Cardiac muscle cell (in vitro differentiated cells and primary cell): ENCODE data around the gene SMAD3. TPM values are rescaled to one million over a fixed set of nuclear protein-coding genes. Genes with fewer than 3 reads are reported as not detected.

ENCODE experiments used
- DNase-seq, 2 donors: peaks; one replicate each; pipeline versions ENCODE4 v3.0.0 to v3.0.0-alpha.2; 2010 to 2017; ENCODE audit warnings: low read depth in 1 of 2, low spot score in 1 of 2
- H3K27ac ChIP-seq: fragments of 200-600 bp; sonication (generic); 2 replicates; pipeline ENCODE4 v1.5.1; 2016
- H3K27me3 ChIP-seq: fragments of 200-600 bp; sonication (generic); 2 replicates; pipeline ENCODE4 v1.6.0; 2016; ENCODE audit warnings: control low read depth
- H3K36me3 ChIP-seq: fragments of 200-600 bp; sonication (generic); 2 replicates; pipeline ENCODE4 v1.5.1; 2016; ENCODE audit warnings: control low read depth
- H3K4me1 ChIP-seq: fragments of 200-600 bp; sonication (generic); 2 replicates; pipeline ENCODE4 v1.8.1; 2017; ENCODE audit warnings: low read depth, mild to moderate bottlenecking, mixed run types
- H3K4me3 ChIP-seq: fragments of 200-600 bp; sonication (generic); 2 replicates; pipeline ENCODE4 v1.5.1; 2016; ENCODE audit warnings: mild to moderate bottlenecking
- H3K9me3 ChIP-seq: fragments of 200-600 bp; sonication (generic); 2 replicates; pipeline ENCODE4 v1.5.1; 2017; ENCODE audit warnings: low read depth, mild to moderate bottlenecking, control low read depth
- polyA plus RNA-seq: library from polyadenylated mRNA; unstranded; fragments of >200 nt; fragmentation: Nextera tagmentation; extraction: Ambion mirVana; gene quantifications from 2 replicates; pipeline ENCODE4 v1.2.1, GENCODE V29; 2016
- total RNA-seq: library from RNA; depleted of rRNA; stranded (reverse); fragments of >200 nt; gene quantifications from 2 replicates; pipeline ENCODE4 v1.2.3, GENCODE V29; 2016
- TF ChIP-seq, protein P1 (sequence below): IDR thresholded peaks from 2 replicates; pipeline ENCODE4 v1.5.1; 2012; ENCODE audit warnings: low read depth, mild to moderate bottlenecking, low read length

The SMAD3 gene
- total and polyA plus RNA-seq, 2 experiments from 2014 or later: 16.3 to 29.2 TPM

DNA sequence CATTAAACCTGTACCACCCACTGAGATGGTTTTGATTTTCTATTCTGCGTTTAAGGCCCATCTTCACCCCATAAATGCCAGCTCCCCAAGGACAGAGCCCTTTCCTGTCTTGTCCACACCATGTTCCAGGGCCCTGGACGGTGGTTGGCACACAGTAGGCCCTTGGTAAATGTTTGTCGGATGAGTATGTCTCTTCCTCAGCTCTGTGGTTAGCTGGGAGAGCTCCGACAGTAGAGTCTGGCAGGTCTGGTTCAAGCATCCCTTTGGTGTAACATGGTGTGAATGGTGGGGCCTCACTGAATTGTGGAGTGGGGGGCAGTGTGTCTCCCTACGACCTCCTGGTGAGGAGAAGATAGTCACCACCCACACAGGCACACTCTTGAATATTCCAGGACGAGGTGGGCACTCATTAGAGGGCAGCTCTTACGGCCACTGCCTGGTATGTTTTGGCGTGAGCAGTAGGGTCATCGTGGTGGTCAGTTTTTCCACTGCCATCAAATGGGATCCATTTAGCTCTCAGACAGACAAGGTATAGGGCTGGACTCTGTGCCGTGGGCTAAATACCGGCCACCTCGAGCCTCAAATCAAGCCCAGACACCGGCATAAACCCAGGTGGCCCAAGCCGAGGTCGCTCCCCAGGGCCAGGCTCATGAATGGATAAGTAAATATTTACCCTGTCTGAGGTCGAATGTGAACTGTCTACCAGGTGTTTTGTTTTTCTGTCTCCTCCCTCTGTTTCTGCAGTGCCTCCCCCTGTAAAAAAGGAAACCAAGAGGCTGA is 61.3 kb downstream of the SMAD3 start:
- DNase-seq: no peak
- no peaks in the 10 kb centered on the region for H3K36me3 ChIP-seq
- no peak overlapping the region for H3K4me3 ChIP-seq
- peaks cover 3% of the 10 kb centered on the region for H3K4me1 ChIP-seq
- H3K27ac ChIP-seq: no peak overlapping the region
- TF ChIP-seq, protein P1, sequence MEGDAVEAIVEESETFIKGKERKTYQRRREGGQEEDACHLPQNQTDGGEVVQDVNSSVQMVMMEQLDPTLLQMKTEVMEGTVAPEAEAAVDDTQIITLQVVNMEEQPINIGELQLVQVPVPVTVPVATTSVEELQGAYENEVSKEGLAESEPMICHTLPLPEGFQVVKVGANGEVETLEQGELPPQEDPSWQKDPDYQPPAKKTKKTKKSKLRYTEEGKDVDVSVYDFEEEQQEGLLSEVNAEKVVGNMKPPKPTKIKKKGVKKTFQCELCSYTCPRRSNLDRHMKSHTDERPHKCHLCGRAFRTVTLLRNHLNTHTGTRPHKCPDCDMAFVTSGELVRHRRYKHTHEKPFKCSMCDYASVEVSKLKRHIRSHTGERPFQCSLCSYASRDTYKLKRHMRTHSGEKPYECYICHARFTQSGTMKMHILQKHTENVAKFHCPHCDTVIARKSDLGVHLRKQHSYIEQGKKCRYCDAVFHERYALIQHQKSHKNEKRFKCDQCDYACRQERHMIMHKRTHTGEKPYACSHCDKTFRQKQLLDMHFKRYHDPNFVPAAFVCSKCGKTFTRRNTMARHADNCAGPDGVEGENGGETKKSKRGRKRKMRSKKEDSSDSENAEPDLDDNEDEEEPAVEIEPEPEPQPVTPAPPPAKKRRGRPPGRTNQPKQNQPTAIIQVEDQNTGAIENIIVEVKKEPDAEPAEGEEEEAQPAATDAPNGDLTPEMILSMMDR: no peak
- H3K9me3 ChIP-seq: no peaks in the 10 kb centered on the region
- H3K27me3 ChIP-seq: no peaks in the 10 kb centered on the region

DNA sequence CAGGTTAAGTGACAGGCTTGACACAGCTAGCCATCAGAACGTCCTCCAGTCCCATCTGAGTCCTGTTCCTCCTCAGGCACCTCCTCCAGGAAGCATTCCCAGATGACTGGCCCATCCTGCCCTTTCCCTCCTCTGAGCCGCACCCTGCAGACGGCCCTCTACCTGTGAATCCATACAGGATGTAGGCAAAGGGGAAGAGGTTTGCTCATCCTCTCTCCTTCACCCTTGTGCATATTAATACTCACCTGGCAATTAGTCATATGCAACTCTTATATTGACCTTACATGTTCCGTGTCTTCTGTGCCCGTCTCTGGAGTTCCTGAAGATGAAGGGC is 61.9 kb downstream of the SMAD3 start:
- H3K4me1 ChIP-seq: peaks cover 7% of the 10 kb centered on the region
- no peak overlapping the region for H3K27ac ChIP-seq
- H3K4me3 ChIP-seq: no peak overlapping the region
- TF ChIP-seq, protein P1: no peak
- no peaks in the 10 kb centered on the region for H3K27me3 ChIP-seq
- H3K36me3 ChIP-seq: no peaks in the 10 kb centered on the region
- no peaks in the 10 kb centered on the region for H3K9me3 ChIP-seq
- no peak for DNase-seq

DNA sequence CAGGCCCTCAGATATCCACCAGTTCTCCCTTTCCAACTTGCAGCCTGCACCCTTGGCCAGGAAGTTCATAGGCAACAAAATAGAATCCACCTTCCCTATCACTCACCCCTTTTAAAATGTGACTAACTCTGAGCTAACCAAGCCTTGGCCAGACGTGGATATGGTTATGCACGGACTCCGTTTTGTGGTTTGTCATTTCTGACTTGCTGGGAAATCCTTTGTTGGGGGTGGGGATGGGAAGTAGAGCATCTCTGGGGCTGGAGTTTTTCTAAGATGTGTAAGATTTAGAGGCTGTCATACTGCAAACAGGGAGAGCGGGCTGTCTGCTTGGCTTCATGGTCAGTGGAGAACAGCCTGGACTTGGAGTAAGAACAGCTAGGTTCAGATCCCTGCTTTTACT is 62.6 kb downstream of the SMAD3 start:
- H3K36me3 ChIP-seq: no peaks in the 10 kb centered on the region
- H3K4me1 ChIP-seq: peaks cover 14% of the 10 kb centered on the region
- TF ChIP-seq, protein P1: no peak
- H3K27me3 ChIP-seq: no peaks in the 10 kb centered on the region
- peak in 1 of 2 donors; percentile 95 for DNase-seq
- no peaks in the 10 kb centered on the region for H3K9me3 ChIP-seq
- peak overlapping the region; percentile 18 for H3K27ac ChIP-seq
- no peak overlapping the region for H3K4me3 ChIP-seq

DNA sequence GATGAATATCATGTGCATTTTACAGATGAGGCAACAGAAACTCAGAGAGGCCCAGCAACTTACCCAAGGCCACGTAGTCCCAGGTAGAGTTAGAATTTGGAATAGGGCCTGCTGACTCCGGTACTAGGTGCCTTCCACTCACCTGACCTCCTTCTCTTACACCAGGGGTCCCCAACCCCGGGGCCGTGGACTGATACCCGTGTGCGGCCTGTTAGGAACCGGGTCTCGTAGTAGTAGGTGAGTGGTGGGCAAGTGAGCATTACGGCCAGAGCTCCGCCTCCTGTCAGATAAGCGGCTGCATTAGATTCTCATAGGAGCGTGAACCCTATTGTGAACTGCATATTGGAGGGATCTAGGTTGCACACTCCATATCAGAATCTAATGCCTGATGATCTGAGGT is 64.8 kb downstream of the SMAD3 start:
- no peak overlapping the region for H3K4me3 ChIP-seq
- H3K27ac ChIP-seq: no peak overlapping the region
- H3K36me3 ChIP-seq: no peaks in the 10 kb centered on the region
- TF ChIP-seq, protein P1: no peak
- H3K4me1 ChIP-seq: peaks cover 36% of the 10 kb centered on the region
- DNase-seq: no peak
- H3K9me3 ChIP-seq: no peaks in the 10 kb centered on the region
- H3K27me3 ChIP-seq: no peaks in the 10 kb centered on the region

DNA sequence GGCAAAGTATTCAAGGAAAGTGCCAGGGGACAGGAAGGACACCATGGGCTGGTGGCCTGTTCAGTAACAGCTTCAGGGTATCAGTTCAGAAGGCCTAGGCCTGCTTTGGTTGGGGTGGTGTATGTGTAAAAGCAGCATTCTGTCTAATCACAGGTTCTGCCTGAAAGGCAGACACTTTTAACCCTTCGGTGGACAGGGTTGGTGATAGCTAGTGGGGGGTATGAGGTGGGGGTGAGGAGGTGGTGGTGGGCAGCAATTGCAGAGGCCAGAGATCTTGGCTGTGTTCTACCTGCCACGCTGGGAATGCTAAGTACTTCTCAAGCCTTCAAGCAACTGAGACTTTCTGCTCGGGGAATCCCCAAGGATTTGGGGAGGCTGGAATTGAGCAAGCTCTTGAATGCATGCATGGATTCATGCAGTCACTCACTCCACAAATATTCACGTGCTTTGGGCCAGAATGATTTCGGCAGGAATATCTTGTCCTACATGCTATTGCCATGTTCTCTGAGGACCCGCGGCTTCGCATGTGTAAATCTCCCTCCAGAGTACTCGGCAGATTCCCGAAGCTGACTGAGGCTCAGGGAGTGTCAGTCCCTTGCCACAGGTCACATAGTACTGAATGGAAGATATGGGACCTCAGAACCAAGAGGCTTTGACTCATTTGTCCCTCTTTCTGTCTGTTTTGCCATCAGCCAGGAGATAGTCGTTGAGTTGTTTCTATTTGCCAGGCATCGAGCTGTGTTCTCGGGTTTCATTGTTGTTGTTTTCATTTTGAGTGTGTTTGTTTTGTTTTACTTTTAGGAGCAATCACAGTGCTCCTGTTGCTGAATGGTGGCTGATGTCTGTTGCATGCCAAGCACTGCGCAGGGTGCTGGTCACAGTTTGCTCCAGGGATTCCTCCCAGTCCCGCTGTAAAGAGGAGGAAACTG is 65.5 kb downstream of the SMAD3 start:
- H3K36me3 ChIP-seq: no peaks in the 10 kb centered on the region
- no peak overlapping the region for H3K27ac ChIP-seq
- TF ChIP-seq, protein P1: no peak
- H3K4me3 ChIP-seq: no peak overlapping the region
- peaks cover 44% of the 10 kb centered on the region for H3K4me1 ChIP-seq
- H3K9me3 ChIP-seq: no peaks in the 10 kb centered on the region
- peak in 1 of 2 donors; percentile 83 for DNase-seq
- no peaks in the 10 kb centered on the region for H3K27me3 ChIP-seq
